HUES64 (cell line): Measurements from ENCODE around the gene R3HDM2.
"Not testable (repeated sequence)": the region's sequence is repeated elsewhere in the genome, so short reads cannot be mapped to it uniquely, and the experiment has no call there.

Source experiments
- H3K27ac ChIP-seq: 2 replicates; pipeline ENCODE4 v1.7.0; 2013; ENCODE audit warnings: low read depth, low read length, inconsistent platforms
- H3K27me3 ChIP-seq: 2 replicates; pipeline ENCODE4 v1.6.1; 2013; ENCODE audit warnings: mild to moderate bottlenecking, low read length; ENCODE audit not compliant: insufficient read depth
- H3K36me3 ChIP-seq: 2 replicates; pipeline ENCODE4 v1.6.1; 2013; ENCODE audit warnings: mild to moderate bottlenecking, low read length; ENCODE audit not compliant: insufficient read depth
- H3K4me1 ChIP-seq: 2 replicates; pipeline ENCODE4 v1.6.1; 2013; ENCODE audit warnings: mild to moderate bottlenecking, low read length, moderate library complexity; ENCODE audit not compliant: insufficient read depth
- H3K4me3 ChIP-seq: 2 replicates; pipeline ENCODE4 v1.5.1; 2013; ENCODE audit warnings: mild to moderate bottlenecking, low read length, moderate library complexity
- H3K9ac ChIP-seq: 2 replicates; pipeline ENCODE4 v1.6.1; 2013; ENCODE audit warnings: mild to moderate bottlenecking, low read depth, low read length
- H3K9me3 ChIP-seq: 2 replicates; pipeline ENCODE4 v1.6.1; 2013; ENCODE audit warnings: low read depth, low read length; ENCODE audit not compliant: insufficient read depth
- WGBS: fragments of 150-250, 120-280 bp; methylation state at CpG from one replicate; pipeline ENCODE4 v1.1.7; 2013; ENCODE audit warnings: missing lambda C conversion rate; 5-methylcytosine and 5-hydroxymethylcytosine counted together

The R3HDM2 gene

GRCh38 chr12:57415088-57415487, 15.8 kb downstream of the R3HDM2 start:
- WGBS, result 67% methylated on average over 1 of the region's 2 CpGs
- Histone ChIP-seq H3K27ac (no peak overlapping the region), H3K27me3 (no peaks in the 10 kb centered on the region), H3K4me1 (peaks cover 7% of the 10 kb centered on the region; the same call in 1 of the 2 replicates), H3K9me3 (no peaks in the 10 kb centered on the region), H3K9ac (no peak overlapping the region), H3K36me3 (no peaks in the 10 kb centered on the region), H3K4me3 (no peak overlapping the region)

GRCh38 chr12:57414160-57414559, 16.7 kb downstream of the R3HDM2 start:
- not testable (repeated sequence) for H3K9me3 ChIP-seq, H3K4me3 ChIP-seq, H3K27me3 ChIP-seq, H3K36me3 ChIP-seq, H3K9ac ChIP-seq, H3K27ac ChIP-seq, H3K4me1 ChIP-seq
- 90% methylated on average over 6 of the region's 6 CpGs for WGBS

DNA sequence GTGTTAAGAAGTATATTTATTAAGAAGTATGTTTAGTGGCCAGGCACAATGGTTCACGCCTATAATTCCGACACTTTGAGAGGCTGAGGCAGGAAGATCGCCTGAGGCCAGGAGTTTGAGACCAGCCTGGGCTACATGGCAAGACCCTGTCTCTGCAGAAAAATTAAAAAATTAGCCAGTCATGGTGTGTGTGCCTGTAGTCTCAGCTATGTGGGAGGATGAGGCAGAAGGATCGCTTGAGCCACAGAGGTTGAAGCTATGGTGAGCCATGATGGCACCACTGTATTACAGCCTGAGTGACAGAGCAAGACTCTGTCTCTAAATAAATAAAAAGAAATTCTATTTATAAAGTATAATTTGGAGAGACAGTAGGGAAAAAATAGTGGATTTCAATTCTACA, 20.3 kb downstream of the R3HDM2 start:
- no peaks in the 10 kb centered on the region for H3K9me3 ChIP-seq
- H3K9ac ChIP-seq, result no peak overlapping the region
- H3K36me3 ChIP-seq, result no peaks in the 10 kb centered on the region
- peaks cover 7% of the 10 kb centered on the region; the same call in 1 of the 2 replicates for H3K4me1 ChIP-seq
- 94% methylated on average over 4 of the region's 4 CpGs for WGBS
- H3K27me3 ChIP-seq, result no peaks in the 10 kb centered on the region
- no peak overlapping the region for H3K27ac ChIP-seq
- H3K4me3 ChIP-seq, result no peak overlapping the region

GRCh38 chr12:57404966-57405640, 25.7 kb downstream of the R3HDM2 start:
- H3K4me3 ChIP-seq, result no peak overlapping the region
- H3K4me1 ChIP-seq, result no peaks in the 10 kb centered on the region
- H3K9ac ChIP-seq, result no peak overlapping the region
- H3K36me3 ChIP-seq, result no peaks in the 10 kb centered on the region
- H3K27me3 ChIP-seq, result no peaks in the 10 kb centered on the region
- 90% methylated on average over 4 of the region's 5 CpGs for WGBS
- H3K9me3 ChIP-seq, result no peaks in the 10 kb centered on the region
- no peak overlapping the region for H3K27ac ChIP-seq

DNA sequence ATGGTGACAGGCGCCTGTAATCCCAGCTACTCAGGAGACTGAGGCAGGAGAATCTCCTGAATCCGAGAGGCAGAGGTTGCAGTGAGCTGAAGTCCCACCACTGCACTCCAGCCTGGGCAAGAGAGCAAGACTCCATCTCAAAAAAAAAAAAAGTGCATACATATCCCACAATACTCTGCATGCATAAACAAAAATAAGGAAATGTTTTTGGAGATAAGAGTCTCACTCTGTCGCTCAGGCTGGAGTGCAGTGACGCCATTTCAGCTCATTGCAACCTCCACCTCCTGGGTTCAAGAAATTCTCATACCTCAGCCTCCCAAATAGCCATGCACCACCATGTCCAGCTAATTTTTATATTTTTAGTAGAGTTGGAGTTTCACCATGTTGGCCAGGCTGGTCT, 28.7 kb downstream of the R3HDM2 start:
- not testable (repeated sequence) for H3K4me3 ChIP-seq, H3K36me3 ChIP-seq, H3K27me3 ChIP-seq, H3K4me1 ChIP-seq, H3K27ac ChIP-seq, H3K9ac ChIP-seq, H3K9me3 ChIP-seq
- WGBS, result 98% methylated on average over 4 of the region's 4 CpGs

- H3K9ac ChIP-seq, result no peak overlapping the region
- H3K4me1 ChIP-seq, result no peaks in the 10 kb centered on the region
- H3K36me3 ChIP-seq, result no peaks in the 10 kb centered on the region
- no peaks in the 10 kb centered on the region for H3K27me3 ChIP-seq
- no peak overlapping the region for H3K4me3 ChIP-seq
- 91% methylated on average over 5 of the region's 5 CpGs for WGBS
- no peaks in the 10 kb centered on the region for H3K9me3 ChIP-seq
- no peak overlapping the region for H3K27ac ChIP-seq
Measured at GRCh38 chr12:57401165-57401564, 29.7 kb downstream of the R3HDM2 start.

DNA sequence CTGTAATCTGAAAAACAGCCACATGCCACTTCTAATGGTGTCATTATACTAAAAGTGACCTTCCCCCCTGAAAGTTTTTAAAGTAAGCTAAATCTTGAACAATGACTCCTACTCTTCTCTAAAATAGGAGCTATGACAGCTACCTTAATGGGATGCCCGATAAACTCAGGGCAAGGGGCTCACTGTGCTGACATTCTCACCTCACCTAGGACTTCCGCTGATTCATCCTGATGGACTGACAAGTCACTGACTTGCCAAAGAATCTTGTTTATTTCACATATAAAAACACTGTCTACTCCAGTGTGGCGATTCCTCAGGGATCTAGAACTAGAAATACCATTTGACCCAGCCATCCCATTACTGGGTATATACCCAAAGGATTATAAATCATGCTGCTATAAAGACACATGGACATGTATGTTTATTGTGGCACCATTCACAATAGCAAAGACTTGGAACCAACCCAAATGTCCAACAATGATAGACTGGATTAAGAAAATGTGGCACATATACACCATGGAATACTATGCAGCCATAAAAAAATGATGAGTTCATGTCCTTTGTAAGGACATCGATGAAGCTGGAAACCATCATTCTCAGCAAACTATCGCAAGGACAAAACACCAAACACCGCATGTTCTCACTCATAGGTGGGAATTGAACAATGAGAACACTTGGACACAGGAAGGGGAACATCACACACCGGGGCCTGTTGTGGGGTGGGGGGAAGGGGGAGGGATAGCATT, 31.0 kb downstream of the R3HDM2 start:
- not testable (repeated sequence) for H3K4me1 ChIP-seq, H3K9me3 ChIP-seq, H3K4me3 ChIP-seq, H3K36me3 ChIP-seq, H3K9ac ChIP-seq, H3K27ac ChIP-seq, H3K27me3 ChIP-seq
- WGBS, result 96% methylated on average over 5 of the region's 7 CpGs

DNA sequence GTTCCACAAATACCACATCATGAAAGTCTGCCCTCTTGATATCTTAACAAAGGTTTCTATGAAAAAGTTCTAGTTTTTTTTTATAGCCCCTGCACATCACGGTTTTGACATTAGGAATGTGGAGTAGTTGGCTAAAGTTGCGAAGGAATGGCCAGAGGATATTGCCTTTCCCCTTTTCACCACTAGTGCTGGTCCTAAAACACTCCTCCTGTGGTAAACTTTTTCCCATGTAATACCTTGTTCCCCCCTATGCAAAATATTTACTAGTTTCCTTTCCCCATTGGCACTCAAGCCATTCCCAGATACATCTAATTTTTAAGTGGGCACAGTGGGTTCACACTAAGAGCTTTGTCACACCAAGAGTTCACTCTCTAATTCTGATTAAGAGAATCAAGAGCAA, 33.4 kb downstream of the R3HDM2 start:
- H3K4me3 ChIP-seq, result no peak overlapping the region
- no peaks in the 10 kb centered on the region for H3K27me3 ChIP-seq
- H3K4me1 ChIP-seq, result no peaks in the 10 kb centered on the region
- no peak overlapping the region for H3K9ac ChIP-seq
- no peaks in the 10 kb centered on the region for H3K9me3 ChIP-seq
- peaks cover 16% of the 10 kb centered on the region for H3K36me3 ChIP-seq
- 89% methylated on average over 2 of the region's 2 CpGs for WGBS
- no peak overlapping the region for H3K27ac ChIP-seq

DNA sequence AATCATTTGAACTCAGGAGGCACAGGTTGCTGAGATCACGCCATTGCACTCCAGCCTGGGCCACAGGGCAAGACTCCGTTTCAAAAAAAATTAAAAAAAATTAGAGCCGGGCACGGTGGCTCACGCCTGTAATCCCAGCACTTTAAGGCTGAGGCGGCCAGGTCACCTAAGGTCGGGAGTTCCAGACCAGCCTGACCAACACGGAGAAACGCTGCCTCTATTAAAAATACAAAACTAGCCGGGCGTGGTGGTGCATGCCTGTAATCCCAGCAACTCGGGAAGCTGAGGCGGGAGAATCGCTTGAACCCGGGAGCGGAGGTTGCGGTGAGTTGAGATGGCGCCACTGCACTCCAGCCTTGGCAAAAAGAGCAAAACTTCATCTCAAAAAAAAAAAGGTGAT, 35.7 kb downstream of the R3HDM2 start:
- WGBS, result 95% methylated on average over 18 of the region's 18 CpGs

DNA sequence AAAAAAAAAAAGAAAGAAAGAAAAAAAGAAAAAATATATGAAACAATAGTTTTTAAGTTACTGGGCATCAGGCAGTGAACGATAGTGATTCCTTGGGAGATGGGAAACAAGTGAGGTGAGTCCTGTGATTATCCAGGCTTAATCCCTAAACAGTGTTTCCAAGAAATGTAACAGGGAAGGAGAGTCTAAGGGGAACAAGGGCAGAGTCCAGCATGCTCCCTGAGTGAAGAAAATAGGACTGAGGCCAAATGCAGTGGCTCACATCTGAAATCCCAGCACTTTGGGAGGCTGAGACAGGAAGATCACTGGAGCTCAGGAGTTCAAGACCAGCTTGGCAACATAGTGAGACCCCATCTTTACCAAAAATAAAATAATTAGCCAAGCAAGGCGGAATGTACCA, 40.7 kb downstream of the R3HDM2 start:
- H3K27me3 ChIP-seq, result no peaks in the 10 kb centered on the region
- no peak overlapping the region for H3K9ac ChIP-seq
- 95% methylated on average over 2 of the region's 2 CpGs for WGBS
- no peak overlapping the region for H3K4me3 ChIP-seq
- no peak overlapping the region for H3K27ac ChIP-seq
- H3K4me1 ChIP-seq, result peaks cover 15% of the 10 kb centered on the region
- H3K9me3 ChIP-seq, result no peaks in the 10 kb centered on the region
- peaks cover 11% of the 10 kb centered on the region; the same call in 1 of the 2 replicates for H3K36me3 ChIP-seq

More for the DNA sequence above, 35.7 kb downstream of the R3HDM2 start:
- Histone ChIP-seq H3K9me3 (no peaks in the 10 kb centered on the region), H3K4me3 (no peak overlapping the region), H3K4me1 (peaks cover 4% of the 10 kb centered on the region; the same call in 1 of the 2 replicates), H3K27ac (no peak overlapping the region), H3K36me3 (peaks cover 18% of the 10 kb centered on the region), H3K27me3 (no peaks in the 10 kb centered on the region), H3K9ac (no peak overlapping the region)

DNA sequence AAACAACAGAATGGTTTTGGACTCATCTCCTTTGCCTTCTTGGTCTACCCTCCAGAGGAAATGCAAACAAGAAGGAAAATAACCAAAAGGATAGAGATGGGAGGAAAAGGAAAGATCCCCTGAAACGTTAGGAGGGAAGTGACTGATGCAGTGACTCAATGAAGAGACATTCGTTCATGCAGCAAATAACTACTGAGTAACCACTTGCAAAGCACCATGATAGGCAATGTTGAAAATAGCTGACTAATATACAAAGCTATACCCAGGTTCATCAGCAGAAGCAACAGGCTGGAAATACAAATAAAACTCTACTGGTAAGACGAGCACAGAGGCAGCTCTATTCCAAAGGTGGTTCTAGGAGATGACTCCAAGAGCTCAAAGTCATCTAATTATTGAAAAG, 41.8 kb downstream of the R3HDM2 start:
- Histone ChIP-seq H3K4me3 (no peak overlapping the region), H3K27ac (no peak overlapping the region), H3K36me3 (0 out of 2 replicates have a peak, but pooled peaks cover 2% of the 10 kb centered on the region), H3K9me3 (no peaks in the 10 kb centered on the region), H3K9ac (no peak overlapping the region), H3K27me3 (no peaks in the 10 kb centered on the region), H3K4me1 (peaks cover 15% of the 10 kb centered on the region)
- 72% methylated on average over 3 of the region's 3 CpGs for WGBS
